GM19023 (cell line): ENCODE results near the gene NEUROD2.

ENCODE experiments used
- ATAC-seq: cut with Tn5 transposase; IDR thresholded peaks from one replicate; pipeline ENCODE4 v1.9.1; 2021; ENCODE audit warnings: mild to moderate bottlenecking, moderate library complexity; ENCODE audit not compliant: unreplicated experiment

The NEUROD2 gene

GRCh38 chr17:39618956-39619785, 11.5 kb upstream of the NEUROD2 start:
- ATAC-seq = no peak

GRCh38 chr17:39618246-39618913, 10.7 kb upstream of the NEUROD2 start:
- no peak for ATAC-seq

GRCh38 chr17:39617446-39618245, 9.9 kb upstream of the NEUROD2 start:
- ATAC-seq = no peak

- ATAC-seq = no peak
Observed at GRCh38 chr17:39617100-39617445, 9.4 kb upstream of the NEUROD2 start.

GRCh38 chr17:39615434-39615833, 7.7 kb upstream of the NEUROD2 start:
- ATAC-seq = no peak

- ATAC-seq = no peak
Observed at GRCh38 chr17:39614545-39615157, 6.9 kb upstream of the NEUROD2 start.

GRCh38 chr17:39612935-39613464, 5.3 kb upstream of the NEUROD2 start:
- no peak for ATAC-seq

- no peak for ATAC-seq
Observed at GRCh38 chr17:39612291-39612894, 4.7 kb upstream of the NEUROD2 start.

- no peak for ATAC-seq
Observed at GRCh38 chr17:39611401-39612112, 3.8 kb upstream of the NEUROD2 start.

- no peak for ATAC-seq
Observed at GRCh38 chr17:39609416-39610025, 1.8 kb upstream of the NEUROD2 start.

GRCh38 chr17:39608142-39608981, 642 bp upstream of the NEUROD2 start:
- no peak for ATAC-seq

GRCh38 chr17:39607057-39607850, 466 bp downstream of the NEUROD2 start:
- no peak for ATAC-seq

GRCh38 chr17:39606434-39607056, 1.2 kb downstream of the NEUROD2 start:
- ATAC-seq = no peak

GRCh38 chr17:39605492-39606433, 2.0 kb downstream of the NEUROD2 start:
- no peak for ATAC-seq

- ATAC-seq = no peak
Observed at GRCh38 chr17:39604911-39605491, 2.7 kb downstream of the NEUROD2 start.
